H1 (cell line): ENCODE data around the gene BANF1.

Experiments used
- EP300 ChIP-seq, 2 experiments: IDR thresholded peaks; 1 replicate in 1 of 2; 2 replicates in 1 of 2; pipeline ENCODE4 v1.6.1; 2011 to 2012; ENCODE audit warnings: low read depth in 2 of 2, low read length in 2 of 2, mild to moderate bottlenecking in 2 of 2, borderline replicate concordance in 1 of 2, inconsistent platforms in 1 of 2, moderate library complexity in 1 of 2
- EZH2 ChIP-seq: fragments of 200-600 bp; sonication (generic); IDR thresholded peaks from 2 replicates; pipeline ENCODE4 v1.7.1; 2012; ENCODE audit warnings: low read depth, mild to moderate bottlenecking, moderate library complexity, low read length, inconsistent platforms; ENCODE audit not compliant: severe bottlenecking
- GTF2F1 ChIP-seq: IDR thresholded peaks from 2 replicates; pipeline ENCODE4 v1.6.1; 2012; ENCODE audit warnings: low read depth, low read length, improper control_type of control experiment, borderline replicate concordance
- TEAD4 ChIP-seq: IDR thresholded peaks from 2 replicates; pipeline ENCODE4 v1.6.1; 2012; ENCODE audit warnings: low read depth, low read length, inconsistent platforms, mixed read lengths
- TF ChIP-seq, protein P1 (sequence below), 3 experiments: IDR thresholded peaks; 1 replicate in 2 of 3; 2 replicates in 1 of 3; pipeline versions ENCODE4 v1.5.1 to v1.6.1; 2011; ENCODE audit warnings: low read length in 3 of 3, mild to moderate bottlenecking in 3 of 3, inconsistent platforms in 2 of 3, low read depth in 1 of 3, moderate library complexity in 1 of 3; ENCODE audit not compliant: insufficient read depth in 1 of 3; ENCODE audit errors: control extremely low read depth in 1 of 3
- TF ChIP-seq, protein P2 (sequence below): IDR thresholded peaks from 2 replicates; pipeline ENCODE4 v1.6.1; 2012; ENCODE audit warnings: low read length, inconsistent platforms

- TF ChIP-seq TEAD4: no peak
- TF ChIP-seq GTF2F1: no peak
- no peak for TF ChIP-seq EP300 (IDR thresholded peaks at IDR 0.05; ENCODE audit: borderline replicate concordance in 1 of 2, low read depth in 2 of 2, low read length in 2 of 2)
- TF ChIP-seq EZH2: no peak
- TF ChIP-seq, protein P1, sequence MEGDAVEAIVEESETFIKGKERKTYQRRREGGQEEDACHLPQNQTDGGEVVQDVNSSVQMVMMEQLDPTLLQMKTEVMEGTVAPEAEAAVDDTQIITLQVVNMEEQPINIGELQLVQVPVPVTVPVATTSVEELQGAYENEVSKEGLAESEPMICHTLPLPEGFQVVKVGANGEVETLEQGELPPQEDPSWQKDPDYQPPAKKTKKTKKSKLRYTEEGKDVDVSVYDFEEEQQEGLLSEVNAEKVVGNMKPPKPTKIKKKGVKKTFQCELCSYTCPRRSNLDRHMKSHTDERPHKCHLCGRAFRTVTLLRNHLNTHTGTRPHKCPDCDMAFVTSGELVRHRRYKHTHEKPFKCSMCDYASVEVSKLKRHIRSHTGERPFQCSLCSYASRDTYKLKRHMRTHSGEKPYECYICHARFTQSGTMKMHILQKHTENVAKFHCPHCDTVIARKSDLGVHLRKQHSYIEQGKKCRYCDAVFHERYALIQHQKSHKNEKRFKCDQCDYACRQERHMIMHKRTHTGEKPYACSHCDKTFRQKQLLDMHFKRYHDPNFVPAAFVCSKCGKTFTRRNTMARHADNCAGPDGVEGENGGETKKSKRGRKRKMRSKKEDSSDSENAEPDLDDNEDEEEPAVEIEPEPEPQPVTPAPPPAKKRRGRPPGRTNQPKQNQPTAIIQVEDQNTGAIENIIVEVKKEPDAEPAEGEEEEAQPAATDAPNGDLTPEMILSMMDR (IDR thresholded peaks at IDR 0.05; ENCODE audit: control extremely low read depth in 1 of 3, insufficient read depth in 1 of 3, low read depth in 1 of 3, low read length in 3 of 3): no peak
- TF ChIP-seq, protein P2, sequence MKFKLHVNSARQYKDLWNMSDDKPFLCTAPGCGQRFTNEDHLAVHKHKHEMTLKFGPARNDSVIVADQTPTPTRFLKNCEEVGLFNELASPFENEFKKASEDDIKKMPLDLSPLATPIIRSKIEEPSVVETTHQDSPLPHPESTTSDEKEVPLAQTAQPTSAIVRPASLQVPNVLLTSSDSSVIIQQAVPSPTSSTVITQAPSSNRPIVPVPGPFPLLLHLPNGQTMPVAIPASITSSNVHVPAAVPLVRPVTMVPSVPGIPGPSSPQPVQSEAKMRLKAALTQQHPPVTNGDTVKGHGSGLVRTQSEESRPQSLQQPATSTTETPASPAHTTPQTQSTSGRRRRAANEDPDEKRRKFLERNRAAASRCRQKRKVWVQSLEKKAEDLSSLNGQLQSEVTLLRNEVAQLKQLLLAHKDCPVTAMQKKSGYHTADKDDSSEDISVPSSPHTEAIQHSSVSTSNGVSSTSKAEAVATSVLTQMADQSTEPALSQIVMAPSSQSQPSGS: no peak
Observed at GRCh38 chr11:65981101-65981740, 21.1 kb upstream of the BANF1 start.
